NB4 (cell line): Measurements from ENCODE around the gene CAST.

Experiments
- POLR2A ChIP-seq: IDR thresholded peaks from 2 replicates; pipeline ENCODE4 v1.6.1; 2011; ENCODE audit warnings: mild to moderate bottlenecking; ENCODE audit not compliant: insufficient read length; ENCODE audit errors: extremely low read depth
- TF ChIP-seq, protein P1 (sequence below): IDR thresholded peaks from one replicate; pipeline ENCODE4 v1.5.1; 2012; ENCODE audit warnings: low read depth, low read length

DNA sequence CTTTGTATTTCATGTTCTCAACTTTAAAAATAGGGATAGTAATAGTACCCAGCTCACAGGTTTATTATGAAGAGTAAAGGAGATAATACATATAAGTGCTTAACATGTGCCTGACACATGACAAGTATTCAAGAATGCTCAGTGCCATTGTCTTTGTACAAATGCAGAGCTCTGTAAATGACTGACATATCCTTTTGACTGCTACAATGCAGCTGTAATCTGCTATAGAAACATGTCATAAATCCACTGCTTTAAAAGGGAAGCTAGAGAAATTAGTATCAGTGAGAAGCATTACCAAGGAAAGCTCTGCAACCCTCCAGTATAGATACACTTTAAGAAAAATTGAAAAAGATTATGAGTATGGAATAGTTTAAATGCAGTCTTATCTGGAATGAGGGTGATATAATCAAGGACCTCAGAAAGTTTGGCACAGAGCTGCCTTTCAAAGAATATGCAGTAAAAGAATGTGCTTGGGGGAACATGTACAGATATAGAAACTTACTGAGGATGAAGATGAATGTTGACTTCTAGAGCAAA is 127.7 kb downstream of the CAST start:
- TF ChIP-seq, protein P1, sequence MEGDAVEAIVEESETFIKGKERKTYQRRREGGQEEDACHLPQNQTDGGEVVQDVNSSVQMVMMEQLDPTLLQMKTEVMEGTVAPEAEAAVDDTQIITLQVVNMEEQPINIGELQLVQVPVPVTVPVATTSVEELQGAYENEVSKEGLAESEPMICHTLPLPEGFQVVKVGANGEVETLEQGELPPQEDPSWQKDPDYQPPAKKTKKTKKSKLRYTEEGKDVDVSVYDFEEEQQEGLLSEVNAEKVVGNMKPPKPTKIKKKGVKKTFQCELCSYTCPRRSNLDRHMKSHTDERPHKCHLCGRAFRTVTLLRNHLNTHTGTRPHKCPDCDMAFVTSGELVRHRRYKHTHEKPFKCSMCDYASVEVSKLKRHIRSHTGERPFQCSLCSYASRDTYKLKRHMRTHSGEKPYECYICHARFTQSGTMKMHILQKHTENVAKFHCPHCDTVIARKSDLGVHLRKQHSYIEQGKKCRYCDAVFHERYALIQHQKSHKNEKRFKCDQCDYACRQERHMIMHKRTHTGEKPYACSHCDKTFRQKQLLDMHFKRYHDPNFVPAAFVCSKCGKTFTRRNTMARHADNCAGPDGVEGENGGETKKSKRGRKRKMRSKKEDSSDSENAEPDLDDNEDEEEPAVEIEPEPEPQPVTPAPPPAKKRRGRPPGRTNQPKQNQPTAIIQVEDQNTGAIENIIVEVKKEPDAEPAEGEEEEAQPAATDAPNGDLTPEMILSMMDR: no peak
- TF ChIP-seq POLR2A: no peak
